ENCODE data around the gene LYSMD1.
"Not testable (repeated sequence)": the region's sequence is repeated elsewhere in the genome, so short reads cannot be mapped to it uniquely, and the experiment has no call there.

Gene LYSMD1

DNA sequence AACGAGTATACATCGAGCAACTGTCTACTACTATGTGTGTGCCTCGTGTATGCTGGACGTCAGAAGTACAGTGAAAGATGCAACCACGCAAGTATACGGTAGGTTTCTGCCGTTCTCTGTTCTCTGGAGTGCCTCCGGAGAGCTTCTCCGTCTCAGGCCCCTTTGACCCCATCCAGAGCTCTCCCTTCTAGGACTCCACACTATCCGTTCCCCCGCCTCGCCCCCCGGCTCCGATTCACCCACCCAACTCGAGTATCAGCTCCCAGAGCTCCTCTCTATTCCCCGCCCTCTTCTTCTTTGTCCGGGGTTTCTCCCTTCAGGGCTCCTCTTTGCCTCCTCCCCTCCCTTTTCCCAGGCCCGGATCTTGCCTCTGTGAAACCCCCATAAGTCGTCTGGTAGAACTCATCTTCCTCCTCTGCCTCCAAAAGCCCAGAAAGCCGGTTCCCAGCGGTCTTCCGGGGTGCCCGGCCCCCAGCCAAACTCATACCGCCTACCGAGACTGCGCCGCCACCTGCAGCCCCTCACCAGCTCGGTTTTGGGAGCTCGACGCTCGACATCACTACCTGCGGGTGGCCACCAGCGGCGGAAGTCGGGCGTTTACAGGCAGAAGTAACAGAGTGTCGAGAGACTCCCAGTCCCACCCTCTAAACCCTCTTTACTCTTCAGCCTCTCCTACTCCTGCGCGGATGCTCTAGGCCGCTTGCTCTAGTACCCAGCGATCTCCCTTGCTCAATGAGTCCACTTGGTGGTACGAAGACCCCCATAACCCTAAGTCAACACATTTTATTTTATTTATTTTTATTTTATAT lies 24.1 kb upstream of the LYSMD1 start, which contains the start of gene VPS72:
TSS of gene VPS72 (minus strand) at position 561 of the 809 bp plus-strand sequence. CDS start at position 485, 76 bp downstream.
- peak within 1 kb of the TSS; percentile 98 for H3K4me3 Mint-ChIP-seq
- peaks cover 30% of the 10 kb centered on the region for H3K4me1 Mint-ChIP-seq (ENCODE audit: low read depth)
- no peaks in the 10 kb centered on the region for H3K9me3 Mint-ChIP-seq
- H3K27ac Mint-ChIP-seq: peak within 1 kb of the TSS; percentile 98
- peaks cover 15% of the 10 kb centered on the region for H3K36me3 Mint-ChIP-seq (ENCODE audit: low read depth)
- H3K27me3 Mint-ChIP-seq: no peaks in the 10 kb centered on the region

DNA sequence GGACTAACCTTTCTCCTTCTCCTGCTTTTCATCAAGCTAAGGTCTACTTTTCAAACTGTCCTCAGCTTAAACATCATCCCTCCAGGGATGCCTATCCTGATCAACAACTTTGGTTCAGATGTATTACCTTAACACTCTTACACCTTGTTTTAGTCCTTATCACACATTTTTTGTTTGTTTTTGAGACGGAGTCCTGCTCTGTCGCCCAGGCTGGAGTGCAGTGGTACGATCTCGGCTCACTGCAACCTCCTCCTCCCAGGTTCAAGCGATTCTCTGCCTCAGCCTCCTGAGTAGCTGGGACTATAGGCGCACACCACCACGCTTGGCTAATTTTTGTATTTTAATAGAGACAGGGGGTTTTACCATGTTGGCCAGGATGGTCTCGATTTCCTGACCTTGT lies 23.0 kb upstream of the LYSMD1 start:
- H3K4me1 Mint-ChIP-seq (ENCODE audit: low read depth): peaks cover 30% of the 10 kb centered on the region
- H3K27ac Mint-ChIP-seq: peak overlapping the region; percentile 98
- H3K9me3 Mint-ChIP-seq, H3K27me3 Mint-ChIP-seq: not testable (repeated sequence)
- peak overlapping the region; percentile 98 for H3K4me3 Mint-ChIP-seq
- H3K36me3 Mint-ChIP-seq (ENCODE audit: low read depth): peaks cover 24% of the 10 kb centered on the region

GRCh38 chr1:151187205-151187604 lies 21.5 kb upstream of the LYSMD1 start:
- Mint-ChIP-seq H3K36me3 (ENCODE audit: low read depth) (peaks cover 36% of the 10 kb centered on the region), H3K4me3 (no peak overlapping the region), H3K27me3 (no peaks in the 10 kb centered on the region), H3K9me3 (no peaks in the 10 kb centered on the region), H3K27ac (no peak overlapping the region), H3K4me1 (ENCODE audit: low read depth) (peaks cover 30% of the 10 kb centered on the region)

GRCh38 chr1:151184211-151184610 lies 18.5 kb upstream of the LYSMD1 start:
- peaks cover 16% of the 10 kb centered on the region for H3K4me1 Mint-ChIP-seq (ENCODE audit: low read depth)
- H3K27ac Mint-ChIP-seq: no peak overlapping the region
- no peak overlapping the region for H3K4me3 Mint-ChIP-seq
- H3K36me3 Mint-ChIP-seq (ENCODE audit: low read depth): peaks cover 52% of the 10 kb centered on the region
- no peaks in the 10 kb centered on the region for H3K9me3 Mint-ChIP-seq
- H3K27me3 Mint-ChIP-seq: no peaks in the 10 kb centered on the region

DNA sequence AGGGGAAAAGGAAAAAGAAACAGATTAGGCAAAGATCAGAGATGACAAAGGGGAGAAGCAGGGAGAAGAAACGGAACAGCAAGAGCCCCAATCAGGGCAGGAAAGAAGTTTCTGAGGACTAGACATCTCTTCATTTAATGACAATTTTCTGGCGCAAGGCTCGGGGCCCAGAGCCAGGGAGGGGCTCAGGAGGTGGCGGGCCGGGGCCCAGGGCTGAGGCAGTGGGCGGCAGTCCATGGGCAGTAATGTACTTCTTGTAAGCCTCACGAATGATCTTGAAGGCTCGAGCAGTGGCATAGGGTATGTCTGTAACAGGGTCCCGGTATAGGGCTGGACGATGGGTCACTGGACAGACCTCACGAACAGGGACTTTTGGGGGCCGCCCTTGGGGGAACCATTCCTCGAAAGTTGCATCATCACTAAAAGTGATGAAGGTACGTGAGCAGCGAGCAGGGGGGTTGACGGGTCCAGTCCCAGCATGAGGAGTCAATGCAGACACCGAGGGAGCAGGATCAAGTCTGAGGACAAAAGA lies 10.9 kb upstream of the LYSMD1 start:
- Mint-ChIP-seq H3K4me3 (no peak overlapping the region), H3K27ac (no peak overlapping the region), H3K4me1 (ENCODE audit: low read depth) (no peaks in the 10 kb centered on the region), H3K9me3 (no peaks in the 10 kb centered on the region), H3K36me3 (ENCODE audit: low read depth) (peaks cover 60% of the 10 kb centered on the region), H3K27me3 (no peaks in the 10 kb centered on the region)

DNA sequence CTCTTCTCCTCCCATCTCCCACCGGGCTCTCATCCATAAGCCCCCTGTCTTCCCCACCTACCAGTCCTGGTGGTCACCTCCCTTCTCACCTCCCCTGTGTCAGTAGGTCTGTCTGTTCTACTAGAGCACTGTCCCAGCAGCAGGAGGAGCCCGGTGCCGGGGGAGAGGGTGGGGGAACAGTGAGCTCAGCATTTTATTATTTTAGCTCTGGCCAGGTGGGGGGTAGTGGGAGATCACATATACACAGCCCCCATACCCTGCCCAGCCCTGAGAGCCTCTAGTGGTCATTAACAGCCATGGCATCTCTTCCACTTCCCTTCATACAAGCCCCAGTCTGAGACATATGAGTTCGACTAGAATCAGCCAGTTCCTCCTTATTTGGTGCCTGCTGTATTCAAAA lies 10.2 kb upstream of the LYSMD1 start, which contains the start of gene TMOD4:
TSS of gene TMOD4 (minus strand) at position 119 of the 400 bp plus-strand sequence. CDS start 1,106 bp downstream, outside the sequence.
- peaks cover 56% of the 10 kb centered on the region for H3K36me3 Mint-ChIP-seq (ENCODE audit: low read depth)
- no peaks in the 10 kb centered on the region for H3K9me3 Mint-ChIP-seq
- H3K27me3 Mint-ChIP-seq: no peaks in the 10 kb centered on the region
- H3K27ac Mint-ChIP-seq: peak within 1 kb of the TSS; percentile 67
- H3K4me1 Mint-ChIP-seq (ENCODE audit: low read depth): no peaks in the 10 kb centered on the region
- no peak within 1 kb of the TSS for H3K4me3 Mint-ChIP-seq

DNA sequence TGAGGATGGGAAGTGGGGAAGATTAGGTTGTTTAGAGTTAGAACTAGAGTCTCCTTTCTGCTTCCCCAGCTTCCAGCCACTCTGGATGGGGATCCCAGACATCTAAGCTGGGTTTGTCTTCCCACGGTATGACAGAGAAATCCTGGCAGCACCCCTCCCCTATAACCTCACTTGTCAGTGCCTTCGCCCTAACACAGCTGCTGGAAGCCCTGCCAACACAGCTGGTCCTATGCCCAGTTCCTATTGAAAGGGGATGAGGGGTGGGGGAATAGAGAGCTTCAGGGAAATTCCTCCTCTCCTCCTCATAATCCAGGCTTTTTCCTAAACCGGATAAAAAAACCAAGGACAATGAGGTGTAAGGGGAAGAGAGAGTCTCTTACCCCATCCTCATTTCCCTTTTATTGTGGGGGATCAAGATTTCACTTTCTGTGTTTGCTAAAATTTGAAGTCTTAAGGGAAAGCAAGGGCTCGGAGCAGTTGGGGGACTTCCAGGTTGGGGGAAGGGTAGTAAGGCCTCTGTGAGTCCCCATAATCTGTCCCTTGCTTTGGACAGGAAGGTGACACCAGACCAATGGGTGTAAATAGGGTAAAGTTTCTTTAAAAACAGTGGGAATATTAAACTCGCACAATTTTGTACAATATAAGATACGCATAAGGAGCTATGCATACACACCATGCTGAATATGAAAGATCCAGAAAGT lies 9.5 kb upstream of the LYSMD1 start:
- no peaks in the 10 kb centered on the region for H3K4me1 Mint-ChIP-seq (ENCODE audit: low read depth)
- no peaks in the 10 kb centered on the region for H3K9me3 Mint-ChIP-seq
- H3K36me3 Mint-ChIP-seq (ENCODE audit: low read depth): peaks cover 52% of the 10 kb centered on the region
- no peak overlapping the region for H3K4me3 Mint-ChIP-seq
- no peaks in the 10 kb centered on the region for H3K27me3 Mint-ChIP-seq
- H3K27ac Mint-ChIP-seq: no peak overlapping the region

DNA sequence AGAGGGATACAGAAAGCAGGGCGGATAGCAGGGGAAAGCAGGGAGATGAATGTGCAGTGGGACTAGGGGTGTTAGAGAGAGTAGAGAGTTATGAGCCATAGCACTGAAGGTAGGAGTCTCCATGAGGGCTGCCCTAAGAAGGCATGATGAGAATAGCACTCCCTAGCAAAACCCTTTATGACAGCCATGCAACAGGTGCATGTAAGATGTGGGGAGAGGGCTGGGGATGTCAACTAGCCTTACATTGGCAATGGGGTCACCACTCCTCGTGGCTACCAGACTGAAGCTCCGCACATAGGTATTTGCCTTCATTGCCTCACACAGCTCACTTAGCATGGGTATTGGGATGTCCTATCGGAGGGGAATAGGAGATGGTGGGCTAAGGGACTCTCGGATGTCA lies 5.5 kb upstream of the LYSMD1 start:
- H3K36me3 Mint-ChIP-seq (ENCODE audit: low read depth): peaks cover 55% of the 10 kb centered on the region
- peak overlapping the region; percentile 45 for H3K27ac Mint-ChIP-seq
- no peak overlapping the region for H3K4me3 Mint-ChIP-seq
- H3K9me3 Mint-ChIP-seq: no peaks in the 10 kb centered on the region
- peaks cover 15% of the 10 kb centered on the region for H3K4me1 Mint-ChIP-seq (ENCODE audit: low read depth)
- H3K27me3 Mint-ChIP-seq: no peaks in the 10 kb centered on the region

GRCh38 chr1:151167116-151167515 lies 1.4 kb upstream of the LYSMD1 start:
- Mint-ChIP-seq H3K36me3 (ENCODE audit: low read depth) (peaks cover 57% of the 10 kb centered on the region), H3K9me3 (no peaks in the 10 kb centered on the region), H3K27me3 (no peaks in the 10 kb centered on the region), H3K4me1 (ENCODE audit: low read depth) (peaks cover 45% of the 10 kb centered on the region), H3K27ac (peak overlapping the region; percentile 98), H3K4me3 (peak overlapping the region; percentile 95)

DNA sequence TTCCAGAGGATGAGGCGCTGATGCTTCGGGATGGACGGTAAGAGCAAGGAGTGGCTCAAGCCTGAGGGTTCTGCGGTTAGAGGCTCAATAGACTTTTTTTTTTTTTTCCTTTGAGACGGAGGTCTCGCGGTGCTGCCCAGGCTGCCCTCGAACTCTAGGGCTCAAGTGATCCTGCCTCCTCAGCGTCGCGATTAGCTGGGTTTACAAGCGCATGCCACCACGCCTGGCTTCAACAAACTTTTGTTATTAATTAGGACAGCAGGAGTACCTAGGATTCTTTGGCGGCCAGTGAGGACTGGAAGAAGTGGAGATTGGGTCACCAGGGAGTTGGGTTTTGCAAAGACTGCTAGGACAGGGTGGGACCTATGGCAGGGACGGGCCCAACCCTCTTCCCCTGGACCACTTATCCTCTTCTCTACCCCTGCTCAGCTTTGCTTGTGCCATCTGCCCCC lies 829 bp upstream of the LYSMD1 start:
- Mint-ChIP-seq H3K4me3 (peak overlapping the region; percentile 95), H3K4me1 (ENCODE audit: low read depth) (peaks cover 51% of the 10 kb centered on the region), H3K27ac (peak overlapping the region; percentile 98), H3K27me3 (no peaks in the 10 kb centered on the region), H3K36me3 (ENCODE audit: low read depth) (peaks cover 59% of the 10 kb centered on the region), H3K9me3 (no peaks in the 10 kb centered on the region)

DNA sequence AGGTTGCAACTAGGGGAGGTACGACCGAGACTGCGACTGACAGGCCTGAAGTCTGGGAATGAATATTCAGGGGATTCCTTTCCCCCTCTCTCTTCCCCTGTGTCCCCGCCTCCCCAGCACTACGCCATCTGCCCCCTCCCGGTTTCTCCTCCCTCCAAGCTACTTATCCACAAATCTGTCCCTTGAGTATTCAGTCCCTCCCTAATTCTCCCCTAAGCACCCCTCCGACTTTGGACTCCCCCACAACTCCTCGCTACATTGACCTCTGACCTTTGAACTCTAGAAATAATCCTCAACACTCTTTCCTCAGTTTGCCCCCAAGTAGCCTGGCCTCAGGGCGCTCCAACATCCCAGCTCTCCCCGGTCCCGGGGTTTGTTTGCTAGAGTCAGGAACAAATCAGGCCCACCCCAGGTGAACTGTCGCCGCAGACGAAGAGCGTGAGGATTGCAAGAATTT lies 393 bp downstream of the LYSMD1 start:
- Mint-ChIP-seq H3K9me3 (no peaks in the 10 kb centered on the region), H3K27me3 (no peaks in the 10 kb centered on the region), H3K4me3 (peak overlapping the region; percentile 95), H3K4me1 (ENCODE audit: low read depth) (peaks cover 60% of the 10 kb centered on the region), H3K27ac (peak overlapping the region; percentile 98), H3K36me3 (ENCODE audit: low read depth) (peaks cover 64% of the 10 kb centered on the region)

GRCh38 chr1:151164732-151165280 lies 896 bp downstream of the LYSMD1 start:
- Mint-ChIP-seq H3K4me1 (ENCODE audit: low read depth) (peaks cover 65% of the 10 kb centered on the region), H3K9me3 (no peaks in the 10 kb centered on the region), H3K4me3 (peak overlapping the region; percentile 95), H3K36me3 (ENCODE audit: low read depth) (peaks cover 69% of the 10 kb centered on the region), H3K27ac (peak overlapping the region; percentile 98), H3K27me3 (no peaks in the 10 kb centered on the region)

DNA sequence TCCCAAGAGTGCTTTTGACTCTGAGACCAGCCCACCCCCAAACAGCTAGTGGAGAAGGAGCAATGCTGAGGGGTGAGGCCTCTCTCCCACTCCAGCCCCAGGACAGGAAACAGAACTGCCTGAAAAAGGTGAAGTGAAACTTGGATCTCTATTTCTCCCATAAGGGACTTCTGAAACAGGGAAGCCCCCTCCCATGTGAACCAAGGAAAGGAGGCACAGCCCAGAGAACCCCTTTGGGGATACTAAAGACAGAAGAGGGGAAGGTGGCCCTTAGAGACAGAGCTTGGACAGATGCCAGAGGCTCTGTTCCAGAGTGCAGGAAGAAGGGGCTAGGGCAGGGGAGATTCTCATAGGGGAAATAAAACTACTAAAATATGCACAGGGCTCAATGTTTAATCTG lies 6.3 kb downstream of the LYSMD1 start:
- Mint-ChIP-seq H3K4me1 (ENCODE audit: low read depth) (peaks cover 68% of the 10 kb centered on the region), H3K4me3 (peak overlapping the region; percentile 94), H3K36me3 (ENCODE audit: low read depth) (peaks cover 65% of the 10 kb centered on the region), H3K27me3 (no peaks in the 10 kb centered on the region), H3K9me3 (no peaks in the 10 kb centered on the region), H3K27ac (peak overlapping the region; percentile 96)

DNA sequence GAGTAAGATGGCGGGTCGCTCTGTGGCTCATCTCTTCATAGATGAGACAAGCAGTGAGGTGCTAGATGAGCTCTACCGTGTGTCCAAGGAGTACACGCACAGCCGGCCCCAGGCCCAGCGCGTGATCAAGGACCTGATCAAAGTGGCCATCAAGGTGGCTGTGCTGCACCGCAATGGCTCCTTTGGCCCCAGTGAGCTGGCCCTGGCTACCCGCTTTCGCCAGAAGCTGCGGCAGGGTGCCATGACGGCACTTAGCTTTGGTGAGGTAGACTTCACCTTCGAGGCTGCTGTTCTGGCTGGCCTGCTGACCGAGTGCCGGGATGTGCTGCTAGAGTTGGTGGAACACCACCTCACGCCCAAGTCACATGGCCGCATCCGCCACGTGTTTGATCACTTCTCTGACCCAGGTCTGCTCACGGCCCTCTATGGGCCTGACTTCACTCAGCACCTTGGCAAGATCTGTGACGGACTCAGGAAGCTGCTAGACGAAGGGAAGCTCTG lies 6.9 kb downstream of the LYSMD1 start:
- Mint-ChIP-seq H3K27me3 (no peaks in the 10 kb centered on the region), H3K36me3 (ENCODE audit: low read depth) (peaks cover 59% of the 10 kb centered on the region), H3K4me1 (ENCODE audit: low read depth) (peaks cover 63% of the 10 kb centered on the region), H3K27ac (peak overlapping the region; percentile 96), H3K4me3 (peak overlapping the region; percentile 94), H3K9me3 (no peaks in the 10 kb centered on the region)

All from stimulated activated naive CD8-positive, alpha-beta T cell treated with anti-CD3 and anti-CD28 coated beads, Interleukin-15, Interleukin-2, amounts not matched to agents 100 ng/mL and 50 ng/mL, for 24 hours (primary cell).